GM23338 (cell line): Measurements from ENCODE around the gene CA4. TPM values are rescaled to one million over a fixed set of nuclear protein-coding genes. Genes with fewer than 3 reads are reported as not detected.

Source experiments
- ATAC-seq: fragments of 200-7000 bp; cut with Tn5 transposase; 3 replicates; pipeline ENCODE4 v1.9.1; 2020
- DNase-seq: peaks from one replicate; pipeline ENCODE4 v3.0.0-alpha.2; 2015; ENCODE audit warnings: low spot score
- H2AFZ ChIP-seq: fragments of 200-600 bp; sonication (generic); 2 replicates; pipeline ENCODE4 v1.8.0; 2016; ENCODE audit warnings: antibody characterized with exemption, mild to moderate bottlenecking, moderate library complexity
- H3F3A ChIP-seq: fragments of 200-600 bp; sonication (generic); replicated peaks from 2 replicates; pipeline ENCODE4 v1.8.0; 2017; ENCODE audit warnings: antibody characterized with exemption, mixed run types, low read depth
- H3K27ac ChIP-seq: fragments of 200-600 bp; sonication (generic); 2 replicates; pipeline ENCODE4 v1.6.1; 2016; ENCODE audit warnings: low read depth
- H3K27me3 ChIP-seq: fragments of 200-600 bp; sonication (generic); 2 replicates; pipeline ENCODE4 v1.8.0; 2016; ENCODE audit warnings: mild to moderate bottlenecking, mixed run types, moderate library complexity; ENCODE audit not compliant: insufficient read depth
- H3K36me3 ChIP-seq: fragments of 200-600 bp; sonication (generic); 2 replicates; pipeline ENCODE4 v1.8.0; 2016; ENCODE audit warnings: mild to moderate bottlenecking; ENCODE audit not compliant: insufficient read depth
- H3K4me1 ChIP-seq: fragments of 200-600 bp; sonication (generic); 2 replicates; pipeline ENCODE4 v1.8.0; 2016; ENCODE audit warnings: mild to moderate bottlenecking, moderate library complexity; ENCODE audit not compliant: insufficient read depth
- H3K4me2 ChIP-seq: fragments of 200-600 bp; sonication (generic); 2 replicates; pipeline ENCODE4 v1.7.1; 2017; ENCODE audit warnings: mixed run types
- H3K4me3 ChIP-seq: fragments of 200-600 bp; sonication (generic); 2 replicates; pipeline ENCODE4 v1.6.1; 2016; ENCODE audit warnings: mixed run types
- H3K79me2 ChIP-seq: fragments of 200-600 bp; sonication (generic); replicated peaks from 2 replicates; pipeline ENCODE4 v1.8.0; 2017; ENCODE audit warnings: mild to moderate bottlenecking; ENCODE audit not compliant: insufficient read depth
- H3K9me2 ChIP-seq: fragments of 200-600 bp; sonication (generic); 2 replicates; pipeline ENCODE4 v1.8.0; 2017; ENCODE audit not compliant: insufficient read depth
- H4K20me1 ChIP-seq: fragments of 200-600 bp; sonication (generic); replicated peaks from 2 replicates; pipeline ENCODE4 v1.8.0; 2017; ENCODE audit warnings: mild to moderate bottlenecking; ENCODE audit not compliant: insufficient read depth
- H3K27ac Mint-ChIP-seq: 2 replicates; pipeline ENCODE4 v1.8.0; 2020; ENCODE audit warnings: inconsistent platforms, mild to moderate bottlenecking, moderate library complexity, mixed read lengths
- H3K27me3 Mint-ChIP-seq: 3 replicates; pipeline ENCODE4 v1.8.0; 2022; ENCODE audit warnings: low read depth, mild to moderate bottlenecking, moderate library complexity, mixed read lengths, inconsistent platforms; ENCODE audit not compliant: insufficient read depth, poor library complexity
- H3K36me3 Mint-ChIP-seq: 3 replicates; pipeline ENCODE4 v1.8.0; 2021; ENCODE audit warnings: low read depth, mild to moderate bottlenecking, inconsistent platforms, moderate library complexity, mixed read lengths
- H3K4me1 Mint-ChIP-seq: 3 replicates; pipeline ENCODE4 v1.8.0; 2020; ENCODE audit warnings: mild to moderate bottlenecking, inconsistent platforms, mixed read lengths
- H3K4me3 Mint-ChIP-seq: 3 replicates; pipeline ENCODE4 v1.8.0; 2021; ENCODE audit warnings: moderate library complexity, mild to moderate bottlenecking, inconsistent platforms, mixed read lengths
- H3K9me3 Mint-ChIP-seq: 3 replicates; pipeline ENCODE4 v1.8.0; 2020; ENCODE audit warnings: moderate library complexity, mild to moderate bottlenecking, inconsistent platforms, mixed read lengths
- CTCF ChIP-seq, 2 experiments: fragments of 200-600 bp in 1 of 2; sonication (generic) in 1 of 2; conservative IDR thresholded peaks; 2 replicates each; pipeline versions ENCODE4 v1.5.1 to v1.6.1; 2016 to 2017; ENCODE audit warnings: antibody characterized with exemption in 2 of 2, low read depth in 2 of 2, mild to moderate bottlenecking in 2 of 2, moderate library complexity in 1 of 2
- EZH2 ChIP-seq: fragments of 200-600 bp; sonication (generic); IDR thresholded peaks from one replicate; pipeline ENCODE4 v1.8.0; 2017; ENCODE audit warnings: antibody characterized with exemption, mild to moderate bottlenecking, low read depth; ENCODE audit not compliant: unreplicated experiment
- NANOG ChIP-seq: IDR thresholded peaks from 2 replicates; pipeline ENCODE4 v1.6.1; 2016; ENCODE audit warnings: antibody characterized with exemption, borderline replicate concordance
- STAT1 ChIP-seq: IDR thresholded peaks from one replicate; pipeline ENCODE4 v1.6.1; 2016; ENCODE audit warnings: antibody characterized with exemption; ENCODE audit not compliant: unreplicated experiment
- ZNF114 ChIP-seq: fragments of 250-450 bp; sonication (Bioruptor Pico); IDR thresholded peaks from 2 replicates; pipeline ENCODE4 v1.5.0; 2020; ENCODE audit warnings: mild to moderate bottlenecking, moderate library complexity
- ZNF331 ChIP-seq: fragments of 250-450 bp; sonication (Bioruptor Pico); IDR thresholded peaks from 2 replicates; pipeline ENCODE4 v1.5.0; 2020; ENCODE audit warnings: low read depth, mild to moderate bottlenecking, moderate library complexity
- polyA plus RNA-seq: library from polyadenylated mRNA; unstranded; fragments of >200 nt; fragmentation: Nextera tagmentation; extraction: Ambion mirVana; gene quantifications from 2 replicates; pipeline ENCODE4 v1.2.1, GENCODE V29; 2016
- total RNA-seq: library from RNA; depleted of rRNA; stranded (reverse); fragments of >200 nt; shearing (Covaris generic); gene quantifications from 2 replicates; pipeline ENCODE4 v1.2.3, GENCODE V29; 2014
- TF ChIP-seq, protein P1 (sequence below): fragments of 250-450 bp; sonication (Bioruptor Pico); IDR thresholded peaks from 2 replicates; pipeline ENCODE4 v1.5.0; 2020; ENCODE audit warnings: mild to moderate bottlenecking, moderate library complexity

Gene CA4
- total and polyA plus RNA-seq, 2 experiments from 2014 or later: 7.6 to 8.2 TPM

- TF ChIP-seq ZNF114 (CRISPR knock-in tag) (no peak), STAT1 (no peak), EZH2 (no peak), NANOG (no peak)
- TF ChIP-seq, protein P1, sequence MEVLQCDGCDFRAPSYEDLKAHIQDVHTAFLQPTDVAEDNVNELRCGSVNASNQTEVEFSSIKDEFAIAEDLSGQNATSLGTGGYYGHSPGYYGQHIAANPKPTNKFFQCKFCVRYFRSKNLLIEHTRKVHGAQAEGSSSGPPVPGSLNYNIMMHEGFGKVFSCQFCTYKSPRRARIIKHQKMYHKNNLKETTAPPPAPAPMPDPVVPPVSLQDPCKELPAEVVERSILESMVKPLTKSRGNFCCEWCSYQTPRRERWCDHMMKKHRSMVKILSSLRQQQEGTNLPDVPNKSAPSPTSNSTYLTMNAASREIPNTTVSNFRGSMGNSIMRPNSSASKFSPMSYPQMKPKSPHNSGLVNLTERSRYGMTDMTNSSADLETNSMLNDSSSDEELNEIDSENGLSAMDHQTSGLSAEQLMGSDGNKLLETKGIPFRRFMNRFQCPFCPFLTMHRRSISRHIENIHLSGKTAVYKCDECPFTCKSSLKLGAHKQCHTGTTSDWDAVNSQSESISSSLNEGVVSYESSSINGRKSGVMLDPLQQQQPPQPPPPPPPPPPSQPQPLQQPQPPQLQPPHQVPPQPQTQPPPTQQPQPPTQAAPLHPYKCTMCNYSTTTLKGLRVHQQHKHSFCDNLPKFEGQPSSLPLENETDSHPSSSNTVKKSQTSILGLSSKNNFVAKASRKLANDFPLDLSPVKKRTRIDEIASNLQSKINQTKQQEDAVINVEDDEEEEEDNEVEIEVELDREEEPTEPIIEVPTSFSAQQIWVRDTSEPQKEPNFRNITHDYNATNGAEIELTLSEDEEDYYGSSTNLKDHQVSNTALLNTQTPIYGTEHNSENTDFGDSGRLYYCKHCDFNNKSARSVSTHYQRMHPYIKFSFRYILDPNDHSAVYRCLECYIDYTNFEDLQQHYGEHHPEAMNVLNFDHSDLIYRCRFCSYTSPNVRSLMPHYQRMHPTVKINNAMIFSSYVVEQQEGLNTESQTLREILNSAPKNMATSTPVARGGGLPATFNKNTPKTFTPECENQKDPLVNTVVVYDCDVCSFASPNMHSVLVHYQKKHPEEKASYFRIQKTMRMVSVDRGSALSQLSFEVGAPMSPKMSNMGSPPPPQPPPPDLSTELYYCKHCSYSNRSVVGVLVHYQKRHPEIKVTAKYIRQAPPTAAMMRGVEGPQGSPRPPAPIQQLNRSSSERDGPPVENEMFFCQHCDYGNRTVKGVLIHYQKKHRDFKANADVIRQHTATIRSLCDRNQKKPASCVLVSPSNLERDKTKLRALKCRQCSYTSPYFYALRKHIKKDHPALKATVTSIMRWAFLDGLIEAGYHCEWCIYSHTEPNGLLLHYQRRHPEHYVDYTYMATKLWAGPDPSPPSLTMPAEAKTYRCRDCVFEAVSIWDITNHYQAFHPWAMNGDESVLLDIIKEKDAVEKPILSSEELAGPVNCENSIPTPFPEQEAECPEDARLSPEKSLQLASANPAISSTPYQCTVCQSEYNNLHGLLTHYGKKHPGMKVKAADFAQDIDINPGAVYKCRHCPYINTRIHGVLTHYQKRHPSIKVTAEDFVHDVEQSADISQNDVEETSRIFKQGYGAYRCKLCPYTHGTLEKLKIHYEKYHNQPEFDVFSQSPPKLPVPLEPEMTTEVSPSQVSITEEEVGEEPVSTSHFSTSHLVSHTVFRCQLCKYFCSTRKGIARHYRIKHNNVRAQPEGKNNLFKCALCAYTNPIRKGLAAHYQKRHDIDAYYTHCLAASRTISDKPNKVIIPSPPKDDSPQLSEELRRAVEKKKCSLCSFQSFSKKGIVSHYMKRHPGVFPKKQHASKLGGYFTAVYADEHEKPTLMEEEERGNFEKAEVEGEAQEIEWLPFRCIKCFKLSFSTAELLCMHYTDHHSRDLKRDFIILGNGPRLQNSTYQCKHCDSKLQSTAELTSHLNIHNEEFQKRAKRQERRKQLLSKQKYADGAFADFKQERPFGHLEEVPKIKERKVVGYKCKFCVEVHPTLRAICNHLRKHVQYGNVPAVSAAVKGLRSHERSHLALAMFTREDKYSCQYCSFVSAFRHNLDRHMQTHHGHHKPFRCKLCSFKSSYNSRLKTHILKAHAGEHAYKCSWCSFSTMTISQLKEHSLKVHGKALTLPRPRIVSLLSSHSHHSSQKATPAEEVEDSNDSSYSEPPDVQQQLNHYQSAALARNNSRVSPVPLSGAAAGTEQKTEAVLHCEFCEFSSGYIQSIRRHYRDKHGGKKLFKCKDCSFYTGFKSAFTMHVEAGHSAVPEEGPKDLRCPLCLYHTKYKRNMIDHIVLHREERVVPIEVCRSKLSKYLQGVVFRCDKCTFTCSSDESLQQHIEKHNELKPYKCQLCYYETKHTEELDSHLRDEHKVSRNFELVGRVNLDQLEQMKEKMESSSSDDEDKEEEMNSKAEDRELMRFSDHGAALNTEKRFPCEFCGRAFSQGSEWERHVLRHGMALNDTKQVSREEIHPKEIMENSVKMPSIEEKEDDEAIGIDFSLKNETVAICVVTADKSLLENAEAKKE (CRISPR knock-in tag): no peak
Measured at GRCh38 chr17:60146206-60146605, 3.6 kb upstream of the CA4 start (continued).

DNA sequence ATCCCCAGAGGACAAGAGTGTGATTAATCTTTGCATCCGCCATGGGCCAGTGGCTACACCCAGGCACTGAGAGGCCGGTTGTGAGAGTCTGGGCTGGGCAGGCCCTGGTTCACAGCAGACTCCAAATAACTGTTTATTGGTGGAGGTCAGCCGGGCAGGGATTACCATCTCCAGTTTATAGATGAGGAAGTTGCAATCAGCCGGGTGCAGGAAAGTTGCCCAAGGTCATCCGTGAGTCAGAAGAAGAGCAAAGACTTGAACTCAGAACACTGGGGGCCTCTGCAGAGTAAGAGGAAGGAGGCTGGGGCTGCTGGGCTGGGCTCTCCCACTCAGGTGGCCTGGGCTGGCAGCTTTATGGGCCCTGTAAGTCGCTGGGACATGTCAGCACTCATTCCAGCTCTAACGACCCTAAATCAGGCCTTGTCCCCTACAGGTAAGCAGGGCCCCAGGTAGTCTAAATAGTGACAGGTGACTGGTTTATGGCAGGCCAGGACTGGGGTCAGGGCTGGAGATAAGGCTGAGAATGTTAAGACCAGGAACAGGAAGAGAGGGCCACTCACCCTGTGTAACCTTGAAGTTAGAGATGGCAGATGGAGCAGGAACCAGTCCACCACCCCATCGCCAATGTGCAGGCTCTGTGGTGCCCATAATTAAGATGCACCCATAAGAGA is 2.1 kb upstream of the CA4 start:
- no peak overlapping the region for H2AFZ ChIP-seq
- no peak overlapping the region for H3K27ac ChIP-seq
- Mint-ChIP-seq H3K4me3 (no peak overlapping the region), H3K27ac (no peak overlapping the region), H3K27me3 (peaks cover 52% of the 10 kb centered on the region), H3K36me3 (no peaks in the 10 kb centered on the region), H3K4me1 (peaks cover 49% of the 10 kb centered on the region), H3K9me3 (no peaks in the 10 kb centered on the region; the same call in 2 of the 3 replicates)
- no peak overlapping the region for H3K4me3 ChIP-seq
- H3K36me3 ChIP-seq: no peaks in the 10 kb centered on the region
- no peaks in the 10 kb centered on the region for H4K20me1 ChIP-seq
- H3F3A ChIP-seq: peaks cover 13% of the 10 kb centered on the region
- H3K79me2 ChIP-seq: no peaks in the 10 kb centered on the region
- peaks cover 44% of the 10 kb centered on the region for H3K4me1 ChIP-seq
- no peak for TF ChIP-seq CTCF (conservative IDR thresholded peaks at IDR 0.05; ENCODE audit: low read depth in 2 of 2)
- TF ChIP-seq NANOG: no peak
- no peak for TF ChIP-seq STAT1
- TF ChIP-seq ZNF331 (CRISPR knock-in tag): no peak
- H3K9me2 ChIP-seq: no peaks in the 10 kb centered on the region
- DNase-seq (no peak), ATAC-seq (no peak)
- peaks cover 83% of the 10 kb centered on the region for H3K27me3 ChIP-seq
- no peak overlapping the region for H3K4me2 ChIP-seq
